ENCODE data around the gene ZNF106. TPM values are rescaled to one million over a fixed set of nuclear protein-coding genes. Genes with fewer than 3 reads are reported as not detected.

Gene ZNF106
- total and polyA plus RNA-seq, 3 experiments from 2014 or later: 48.5 to 51.6 (median 50.0) TPM

- no peaks in the 10 kb centered on the region for H3K27me3 Mint-ChIP-seq
- Histone ChIP-seq H3K27me3 (ENCODE audit: insufficient read depth, low read length, poor library complexity, severe bottlenecking) (no peaks in the 10 kb centered on the region), H3K9me3 (ENCODE audit: low read length) (no peaks in the 10 kb centered on the region), H3K4me3 (ENCODE audit: low read length) (no peak overlapping the region), H3K27ac (ENCODE audit: low read depth, low read length) (no peak overlapping the region), H3K36me3 (ENCODE audit: insufficient read depth, low read length) (peaks cover 23% of the 10 kb centered on the region), H3K4me1 (ENCODE audit: insufficient read depth, low read length) (no peaks in the 10 kb centered on the region)
- H3K27ac Mint-ChIP-seq: peak overlapping the region in 1 of 8 donors; percentile 47
- H3K4me3 Mint-ChIP-seq: no peak overlapping the region
- DNase-seq: no peak
- ChIA-PET CTCF (no interaction called here), POLR2A (no interaction called here)
- H3K9me3 Mint-ChIP-seq: no peaks in the 10 kb centered on the region
- H3K36me3 Mint-ChIP-seq: peaks cover 0 to 73% (median 24%) of the 10 kb centered on the region in 3 donors
- H3K4me1 Mint-ChIP-seq: no peaks in the 10 kb centered on the region
These were observed 77.0 kb downstream of the ZNF106 start for GRCh38 chr15:42413920-42414319.

DNA sequence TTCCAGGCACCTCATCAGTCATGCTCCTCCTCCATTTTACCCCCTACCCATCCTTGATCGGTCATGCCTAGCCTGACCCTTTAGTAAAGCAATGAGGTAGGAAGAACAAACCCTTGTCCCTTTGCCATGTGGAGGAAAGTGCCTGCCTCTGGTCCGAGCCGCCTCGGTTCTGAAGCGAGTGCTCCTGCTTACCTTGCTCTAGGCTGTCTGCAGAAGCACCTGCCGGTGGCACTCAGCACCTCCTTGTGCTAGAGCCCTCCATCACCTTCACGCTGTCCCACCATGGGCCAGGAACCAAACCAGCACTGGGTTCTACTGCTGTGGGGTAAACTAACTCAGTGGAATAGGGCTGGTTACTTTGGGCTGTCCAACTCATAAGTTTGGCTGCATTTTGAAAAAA, 79.1 kb downstream of the ZNF106 start:
- H3K4me1 Mint-ChIP-seq: no peaks in the 10 kb centered on the region
- H3K27me3 Mint-ChIP-seq: no peaks in the 10 kb centered on the region
- Histone ChIP-seq H3K4me1 (ENCODE audit: insufficient read depth, low read length) (no peaks in the 10 kb centered on the region), H3K4me3 (ENCODE audit: low read length) (no peak overlapping the region), H3K36me3 (ENCODE audit: insufficient read depth, low read length) (peaks cover 12% of the 10 kb centered on the region), H3K27me3 (ENCODE audit: insufficient read depth, low read length, poor library complexity, severe bottlenecking) (no peaks in the 10 kb centered on the region), H3K27ac (ENCODE audit: low read depth, low read length) (no peak overlapping the region), H3K9me3 (ENCODE audit: low read length) (no peaks in the 10 kb centered on the region)
- POLR2A ChIA-PET: no interaction called here
- CTCF ChIA-PET: no interaction called here
- peak overlapping the region in 1 of 8 donors; percentile 48 for H3K27ac Mint-ChIP-seq
- no peaks in the 10 kb centered on the region for H3K9me3 Mint-ChIP-seq
- H3K36me3 Mint-ChIP-seq: peaks cover 0 to 61% (median 17%) of the 10 kb centered on the region in 3 donors
- DNase-seq: no peak
- no peak overlapping the region for H3K4me3 Mint-ChIP-seq

- H3K4me3 ChIP-seq (ENCODE audit: low read length): no peak overlapping the region
- ChIA-PET CTCF (interaction anchor here (1.2 kb wide), 1 partner anchor 27 kb away, joined by 3 read pairs; no protein-coding TSS in a partner anchor), POLR2A (no interaction called here)
- H3K27me3 Mint-ChIP-seq: no peaks in the 10 kb centered on the region
- H3K4me1 ChIP-seq (ENCODE audit: insufficient read depth, low read length): no peaks in the 10 kb centered on the region
- DNase-seq: no peak
- no peaks in the 10 kb centered on the region for H3K27me3 ChIP-seq (ENCODE audit: insufficient read depth, low read length, poor library complexity, severe bottlenecking)
- H3K27ac Mint-ChIP-seq: peak overlapping the region in 1 of 8 donors; percentile 70
- H3K36me3 ChIP-seq (ENCODE audit: insufficient read depth, low read length): peaks cover 9% of the 10 kb centered on the region
- H3K27ac ChIP-seq (ENCODE audit: low read depth, low read length): no peak overlapping the region
- H3K36me3 Mint-ChIP-seq: peaks cover 0 to 40% (median 14%) of the 10 kb centered on the region in 3 donors
- H3K9me3 Mint-ChIP-seq: no peaks in the 10 kb centered on the region
- no peaks in the 10 kb centered on the region for H3K9me3 ChIP-seq (ENCODE audit: low read length)
- no peak overlapping the region for H3K4me3 Mint-ChIP-seq
- H3K4me1 Mint-ChIP-seq: no peaks in the 10 kb centered on the region
These were observed 81.9 kb downstream of the ZNF106 start for GRCh38 chr15:42409011-42409410.

DNA sequence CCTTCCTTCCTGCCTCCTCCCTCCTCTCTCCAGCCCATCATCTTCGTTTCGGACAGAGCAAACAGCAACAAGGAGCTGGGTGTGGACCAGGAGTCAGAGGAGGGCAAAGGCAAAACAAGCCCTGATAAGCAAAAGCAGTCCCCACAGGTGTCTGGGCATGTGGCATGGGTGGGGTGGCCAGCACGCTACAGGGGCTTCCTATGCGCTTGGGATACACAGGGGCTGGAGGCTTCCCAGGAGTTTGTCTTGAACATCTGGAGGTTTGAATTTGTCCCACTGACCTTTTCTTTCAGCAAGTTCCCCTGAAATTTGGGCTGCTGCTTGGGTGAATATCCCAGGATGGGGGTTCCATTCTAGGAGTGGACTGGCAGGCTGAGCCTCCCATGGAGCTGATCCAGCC, 82.8 kb downstream of the ZNF106 start:
- Histone ChIP-seq H3K27ac (ENCODE audit: low read depth, low read length) (no peak overlapping the region), H3K27me3 (ENCODE audit: insufficient read depth, low read length, poor library complexity, severe bottlenecking) (no peaks in the 10 kb centered on the region), H3K36me3 (ENCODE audit: insufficient read depth, low read length) (peaks cover 9% of the 10 kb centered on the region), H3K9me3 (ENCODE audit: low read length) (no peaks in the 10 kb centered on the region), H3K4me1 (ENCODE audit: insufficient read depth, low read length) (no peaks in the 10 kb centered on the region), H3K4me3 (ENCODE audit: low read length) (no peak overlapping the region)
- ChIA-PET POLR2A (no interaction called here), CTCF (interaction anchor here (1.2 kb wide), 1 partner anchor 28 kb away, joined by 3 read pairs; no protein-coding TSS in a partner anchor)
- H3K27ac Mint-ChIP-seq: peak overlapping the region in 2 of 8 donors; percentile 23 to 70
- DNase-seq: no peak
- H3K9me3 Mint-ChIP-seq: no peaks in the 10 kb centered on the region
- peaks cover 0 to 2% (median 0%) of the 10 kb centered on the region in 3 donors for H3K4me1 Mint-ChIP-seq
- H3K4me3 Mint-ChIP-seq: no peak overlapping the region
- peaks cover 0 to 33% (median 13%) of the 10 kb centered on the region in 3 donors for H3K36me3 Mint-ChIP-seq
- peaks cover 0 to 2% of the 10 kb centered on the region in 2 donors for H3K27me3 Mint-ChIP-seq

DNA sequence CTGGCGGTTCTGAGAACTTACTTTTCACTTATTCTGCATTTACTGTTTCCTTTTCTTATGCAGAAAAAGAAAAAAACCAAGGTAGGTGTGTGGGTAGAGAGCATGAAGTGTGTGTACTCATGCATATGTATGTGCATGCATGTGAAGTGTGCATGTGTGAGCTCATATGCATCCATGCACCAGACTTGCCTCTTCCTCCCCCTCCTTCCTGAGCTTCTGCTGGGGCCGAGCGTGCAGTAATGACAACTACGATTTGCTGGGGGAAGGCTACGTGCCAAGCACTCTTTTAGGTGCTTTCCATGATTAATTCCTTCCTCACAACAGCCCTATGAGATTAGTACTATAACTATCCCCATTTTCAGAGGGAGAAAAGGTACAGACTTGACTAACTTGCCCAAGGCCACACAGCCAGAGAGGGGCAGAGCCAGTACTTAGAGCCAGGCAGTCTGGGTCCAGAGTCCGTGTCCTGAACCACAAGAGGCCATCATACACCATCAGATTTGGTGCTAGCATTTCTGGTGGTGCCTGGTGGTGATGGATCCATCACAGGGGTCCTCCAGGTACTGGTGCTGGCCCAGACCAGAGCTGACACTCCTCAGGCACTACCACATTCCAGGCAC, 85.0 kb downstream of the ZNF106 start:
- Histone ChIP-seq H3K27ac (ENCODE audit: low read depth, low read length) (no peak overlapping the region), H3K9me3 (ENCODE audit: low read length) (no peaks in the 10 kb centered on the region), H3K4me3 (ENCODE audit: low read length) (no peak overlapping the region), H3K36me3 (ENCODE audit: insufficient read depth, low read length) (no peaks in the 10 kb centered on the region), H3K4me1 (ENCODE audit: insufficient read depth, low read length) (no peaks in the 10 kb centered on the region), H3K27me3 (ENCODE audit: insufficient read depth, low read length, poor library complexity, severe bottlenecking) (no peaks in the 10 kb centered on the region)
- peak overlapping the region in 3 of 8 donors; percentile 22 to 54 (median 42) for H3K27ac Mint-ChIP-seq
- H3K4me3 Mint-ChIP-seq: no peak overlapping the region
- no peak for DNase-seq
- H3K36me3 Mint-ChIP-seq: peaks cover 0 to 27% (median 8%) of the 10 kb centered on the region in 3 donors
- ChIA-PET POLR2A (no interaction called here), CTCF (no interaction called here)
- H3K9me3 Mint-ChIP-seq: no peaks in the 10 kb centered on the region
- H3K27me3 Mint-ChIP-seq: peaks cover 0 to 2% of the 10 kb centered on the region in 2 donors
- peaks cover 0 to 15% (median 10%) of the 10 kb centered on the region in 3 donors for H3K4me1 Mint-ChIP-seq

- Mint-ChIP-seq H3K4me3 (peak overlapping the region in 1 of 7 donors; percentile 23), H3K36me3 (peaks cover 0 to 26% (median 5%) of the 10 kb centered on the region in 3 donors), H3K9me3 (no peaks in the 10 kb centered on the region), H3K27ac (peak overlapping the region in 3 of 8 donors; percentile 13 to 66 (median 33)), H3K4me1 (peaks cover 0 to 15% (median 10%) of the 10 kb centered on the region in 3 donors), H3K27me3 (peaks cover 0 to 3% of the 10 kb centered on the region in 2 donors)
- Histone ChIP-seq H3K9me3 (ENCODE audit: low read length) (no peaks in the 10 kb centered on the region), H3K4me1 (ENCODE audit: insufficient read depth, low read length) (no peaks in the 10 kb centered on the region), H3K4me3 (ENCODE audit: low read length) (no peak overlapping the region), H3K27ac (ENCODE audit: low read depth, low read length) (no peak overlapping the region), H3K27me3 (ENCODE audit: insufficient read depth, low read length, poor library complexity, severe bottlenecking) (no peaks in the 10 kb centered on the region), H3K36me3 (ENCODE audit: insufficient read depth, low read length) (no peaks in the 10 kb centered on the region)
- ChIA-PET CTCF (no interaction called here), POLR2A (no interaction called here)
- no peak for DNase-seq
These were observed 86.3 kb downstream of the ZNF106 start for GRCh38 chr15:42404461-42405235.

DNA sequence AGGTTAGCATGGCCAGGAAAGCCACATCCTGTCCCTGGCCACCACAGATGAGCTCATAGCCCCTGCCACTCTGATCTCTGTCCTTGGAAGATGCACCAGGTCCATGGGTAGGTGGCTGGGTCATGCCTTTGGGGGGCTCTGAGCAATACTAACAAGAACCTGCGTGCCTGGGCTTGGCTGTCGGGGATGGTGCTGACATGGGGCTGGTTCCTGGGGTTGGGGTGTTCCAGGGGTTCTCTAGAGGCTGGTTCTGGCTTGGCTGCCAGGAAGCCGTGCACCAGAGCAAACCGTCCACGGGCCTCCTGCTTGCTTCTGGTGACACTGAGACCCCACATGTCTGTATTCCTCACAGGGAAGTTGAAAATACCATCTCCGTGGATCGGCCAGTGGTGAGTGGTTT, 87.6 kb downstream of the ZNF106 start:
- Histone ChIP-seq H3K4me3 (ENCODE audit: low read length) (no peak overlapping the region), H3K4me1 (ENCODE audit: insufficient read depth, low read length) (no peaks in the 10 kb centered on the region), H3K27ac (ENCODE audit: low read depth, low read length) (no peak overlapping the region), H3K36me3 (ENCODE audit: insufficient read depth, low read length) (no peaks in the 10 kb centered on the region), H3K9me3 (ENCODE audit: low read length) (no peaks in the 10 kb centered on the region), H3K27me3 (ENCODE audit: insufficient read depth, low read length, poor library complexity, severe bottlenecking) (no peaks in the 10 kb centered on the region)
- Mint-ChIP-seq H3K27ac (no peak overlapping the region), H3K9me3 (no peaks in the 10 kb centered on the region), H3K27me3 (peaks cover 0 to 3% of the 10 kb centered on the region in 2 donors), H3K4me3 (no peak overlapping the region), H3K4me1 (peaks cover 0 to 15% (median 10%) of the 10 kb centered on the region in 3 donors), H3K36me3 (peaks cover 0 to 29% (median 10%) of the 10 kb centered on the region in 3 donors)
- ChIA-PET CTCF (no interaction called here), POLR2A (no interaction called here)
- DNase-seq: no peak
